Pancreas (tissue), 10 donors: ENCODE results near the gene MAP3K5. TPM values are rescaled to one million over a fixed set of nuclear protein-coding genes. Genes with fewer than 3 reads are reported as not detected.
A peak's percentile ranks its signal among the peaks of the same experiment; 100 is the strongest.

Experiments
- ATAC-seq, 4 donors: fragments of 200-7000 bp; cut with Tn5 transposase; one replicate each; pipeline versions ENCODE4 v1.8.0 to v1.9.1; 2020; ENCODE audit warnings: mild to moderate bottlenecking in 4 of 4, moderate library complexity in 4 of 4
- DNase-seq, 6 donors: peaks; one replicate each; pipeline ENCODE4 v3.0.0-alpha.2; 2020
- FAIRE-seq: peaks from 2 replicates; lab custom pipeline; 2012; peaks lifted over from hg19 to GRCh38; lab: Jason Lieb, UNC
- H3K27ac ChIP-seq, 4 donors: fragments of 200-600 bp; sonication (generic); 1 replicate in 3 of 4; 2 replicates in 1 of 4; pipeline versions ENCODE4 v1.5.0 to v1.8.0; 2020
- H3K27me3 ChIP-seq, 4 donors: fragments of 200-600 bp; one replicate each; pipeline ENCODE4 v1.8.0; 2021
- H3K36me3 ChIP-seq, 3 donors: fragments of 200-600 bp; sonication (generic) in 1 of 3; one replicate each; pipeline versions ENCODE4 v1.5.0 to v1.8.0; 2020 to 2021
- H3K4me1 ChIP-seq, 3 donors: fragments of 200-600 bp; one replicate each; pipeline ENCODE4 v1.8.0; 2021
- H3K4me3 ChIP-seq, 4 donors: fragments of 200-600 bp; sonication (generic) in 2 of 4; one replicate each; pipeline versions ENCODE4 v1.5.0 to v1.8.0; 2020 to 2021
- H3K9me3 ChIP-seq, 4 donors: fragments of 200-600 bp; one replicate each; pipeline ENCODE4 v1.8.0; 2021
- CTCF ChIP-seq, 4 donors: fragments of 200-600 bp; sonication (generic) in 3 of 4; IDR thresholded peaks; one replicate each; pipeline versions ENCODE4 v1.5.0 to v1.8.0; 2021; ENCODE audit warnings: antibody characterized with exemption in 4 of 4
- WGBS, 2 donors: extraction: QIAGEN DNeasy Blood & Tissue Kit; methylation state at CpG; one replicate each; pipeline ENCODE4 v1.1.7; 2013; 5-methylcytosine and 5-hydroxymethylcytosine counted together
- intact Hi-C, 3 donors: fragments of 100-400 bp; cut with DNase I; formaldehyde crosslinking; loops; one replicate each; pipeline versions ENCODE4 v1.11.1 to v1.14.2; 2022
- polyA plus RNA-seq, 2 donors: library from polyadenylated mRNA; stranded (reverse); fragments of 200-250 nt; gene quantifications; one replicate each; pipeline ENCODE4 v1.2.3, GENCODE V29; 2013
- total RNA-seq, 6 donors: library from RNA; stranded (reverse); fragmentation: NEBNext Ultra II Directional in 4 of 6; extraction: Animal tissue kit (Norgen Biotek cat#: 25700) in 4 of 6; gene quantifications; one replicate each; pipeline versions ENCODE4 v1.2.1 to v1.2.4, GENCODE V29; 2021 to 2023
- donor health status: healthy with polysubstance abuse.
- donor health status: DM: no; HTN: no; CAD: no; lungs with moderate emphysema.
- donor health status: DM: no; HTN: no; CAD: no.
- donor health status: control.
- donor health status: control.
- donor health status: Bipolar disorder and iron deficiency.
- donor health status: DM: yes; HTN: yes; CAD: no.
- donor health status: DM: no; HTN: no; CAD: no.
- donor health status: DM: no; HTN: no; CAD: no.
- donor health status: DM: yes; HTN: yes; CAD: no.

Gene MAP3K5
- total and polyA plus RNA-seq, 8 donors: 6.7 to 28.6 (median 19.4) TPM

- FAIRE-seq (no peak), DNase-seq (no peak), ATAC-seq (peak in 1 of 4 donors; percentile 10)
- no peak for TF ChIP-seq CTCF (IDR thresholded peaks at IDR 0.05)
- whole genome bisulfite sequencing, 2 donors: 38 to 51% methylated on average over 8 of the region's 8 CpGs
- Histone ChIP-seq H3K4me1 (peaks cover 18 to 59% (median 42%) of the 10 kb centered on the region in 3 donors), H3K27me3 (no peaks in the 10 kb centered on the region), H3K9me3 (no peaks in the 10 kb centered on the region), H3K27ac (peak overlapping the region in 2 of 4 donors; percentile 22 to 41), H3K36me3 (no peaks in the 10 kb centered on the region), H3K4me3 (peak overlapping the region in 1 of 4 donors; percentile 18)
- intact Hi-C loops: no loop called here
These were observed 8.0 kb downstream of the MAP3K5 start for GRCh38 chr6:136784271-136784664.

GRCh38 chr6:136783495-136784270 lies 8.6 kb downstream of the MAP3K5 start:
- peaks cover 18 to 56% (median 42%) of the 10 kb centered on the region in 3 donors for H3K4me1 ChIP-seq
- H3K9me3 ChIP-seq: no peaks in the 10 kb centered on the region
- no peak for FAIRE-seq
- peak in 3 of 4 donors; percentile 24 to 61 (median 49) for ATAC-seq
- H3K27me3 ChIP-seq: no peaks in the 10 kb centered on the region
- peak overlapping the region in 2 of 4 donors; percentile 22 to 41 for H3K27ac ChIP-seq
- peak overlapping the region in 1 of 4 donors; percentile 18 for H3K4me3 ChIP-seq
- no peaks in the 10 kb centered on the region for H3K36me3 ChIP-seq
- TF ChIP-seq CTCF (IDR thresholded peaks at IDR 0.05): no peak
- 57 to 71% methylated on average over 9 of the region's 9 CpGs for WGBS, 2 donors
- peak in 1 of 6 donors; percentile 38 for DNase-seq
- intact Hi-C loops: no loop called here

DNA sequence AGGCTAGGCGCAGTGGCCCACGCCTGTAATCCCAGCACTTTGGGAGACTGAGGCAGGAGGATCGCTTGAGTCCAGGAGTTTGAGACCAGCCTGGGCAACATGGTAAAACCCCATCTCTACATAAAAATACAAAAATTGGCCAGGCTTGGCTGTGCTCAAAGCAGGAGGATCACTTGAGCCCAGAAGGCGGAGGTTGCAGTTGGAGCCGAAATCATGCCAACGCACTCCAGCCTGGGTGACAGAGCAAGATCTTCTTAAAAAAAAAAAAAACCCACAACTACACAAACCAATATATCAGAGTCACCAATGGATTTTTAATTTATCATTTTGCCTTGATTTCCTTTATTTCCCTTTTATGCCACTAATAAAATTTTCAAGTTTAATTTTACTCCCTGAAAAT lies 9.3 kb downstream of the MAP3K5 start:
- Histone ChIP-seq H3K9me3 (no peaks in the 10 kb centered on the region), H3K27me3 (no peaks in the 10 kb centered on the region), H3K27ac (peak overlapping the region in 1 of 4 donors; percentile 6), H3K4me1 (peaks cover 18 to 51% (median 37%) of the 10 kb centered on the region in 3 donors), H3K36me3 (no peaks in the 10 kb centered on the region), H3K4me3 (no peak overlapping the region)
- intact Hi-C loops: no loop called here
- FAIRE-seq (no peak), ATAC-seq (no peak), DNase-seq (no peak)
- no peak for TF ChIP-seq CTCF (IDR thresholded peaks at IDR 0.05)
- 93 to 99% methylated on average over 6 of the region's 6 CpGs for WGBS, 2 donors

GRCh38 chr6:136782021-136782770 lies 10.1 kb downstream of the MAP3K5 start:
- no peak for TF ChIP-seq CTCF (IDR thresholded peaks at IDR 0.05)
- WGBS, 2 donors: 69 to 96% methylated on average over 1 of the region's 1 CpG
- no peaks in the 10 kb centered on the region for H3K27me3 ChIP-seq
- intact Hi-C loops: no loop called here
- H3K36me3 ChIP-seq: no peaks in the 10 kb centered on the region
- FAIRE-seq: no peak
- H3K4me1 ChIP-seq: peaks cover 15 to 45% (median 39%) of the 10 kb centered on the region in 3 donors
- no peak overlapping the region for H3K4me3 ChIP-seq
- no peak for DNase-seq
- no peaks in the 10 kb centered on the region for H3K9me3 ChIP-seq
- peak in 3 of 4 donors; percentile 10 to 49 (median 12) for ATAC-seq
- H3K27ac ChIP-seq: peak overlapping the region in 1 of 4 donors; percentile 20
